ENCODE results near the gene SMARCA5. TPM values are rescaled to one million over a fixed set of nuclear protein-coding genes. Genes with fewer than 3 reads are reported as not detected.

Gene SMARCA5
- total RNA-seq, 1 experiment from 2014 or later: 37.4 TPM

- CTCF ChIA-PET: no interaction called here
- Mint-ChIP-seq H3K27me3 (ENCODE audit: unreplicated experiment) (peaks cover 7% of the 10 kb centered on the region), H3K27ac (ENCODE audit: unreplicated experiment) (no peak overlapping the region), H3K9me3 (ENCODE audit: low read depth, unreplicated experiment) (peaks cover 4% of the 10 kb centered on the region), H3K4me1 (ENCODE audit: low read depth, unreplicated experiment) (no peaks in the 10 kb centered on the region), H3K36me3 (ENCODE audit: insufficient read depth, unreplicated experiment) (no peaks in the 10 kb centered on the region), H3K4me3 (ENCODE audit: low read depth, unreplicated experiment) (no peak overlapping the region)
- intact Hi-C loops (cut with micrococcal nuclease; ENCODE audit: unreplicated experiment): no loop called here
- no peak for TF ChIP-seq CTCF (IDR thresholded peaks at IDR 0.05; ENCODE audit: unreplicated experiment)
- no peak for DNase-seq
- no TSS peak for BruUV-seq (replicated peaks)
These were observed 72.6 kb downstream of the SMARCA5 start for GRCh38 chr4:143586080-143586479.

- CTCF ChIA-PET: no interaction called here
These were observed 74.2 kb downstream of the SMARCA5 start for GRCh38 chr4:143587703-143588102.

GRCh38 chr4:143597276-143597675, 83.8 kb downstream of the SMARCA5 start:
- TF ChIP-seq CTCF (IDR thresholded peaks at IDR 0.05; ENCODE audit: unreplicated experiment): no peak
- H3K4me3 Mint-ChIP-seq (ENCODE audit: low read depth, unreplicated experiment): no peak overlapping the region
- no peak overlapping the region for H3K27ac Mint-ChIP-seq (ENCODE audit: unreplicated experiment)
- no peaks in the 10 kb centered on the region for H3K36me3 Mint-ChIP-seq (ENCODE audit: insufficient read depth, unreplicated experiment)
- H3K4me1 Mint-ChIP-seq (ENCODE audit: low read depth, unreplicated experiment): no peaks in the 10 kb centered on the region
- DNase-seq: no peak
- H3K9me3 Mint-ChIP-seq (ENCODE audit: low read depth, unreplicated experiment): peaks cover 2% of the 10 kb centered on the region
- intact Hi-C loops (cut with micrococcal nuclease; ENCODE audit: unreplicated experiment): no loop called here
- BruUV-seq (replicated peaks): no TSS peak
- CTCF ChIA-PET: no interaction called here
- peaks cover 60% of the 10 kb centered on the region for H3K27me3 Mint-ChIP-seq (ENCODE audit: unreplicated experiment)

More at GRCh38 chr4:143587703-143588102, 74.2 kb downstream of the SMARCA5 start:
- TF ChIP-seq CTCF (IDR thresholded peaks at IDR 0.05; ENCODE audit: unreplicated experiment): no peak
- H3K9me3 Mint-ChIP-seq (ENCODE audit: low read depth, unreplicated experiment): peaks cover 6% of the 10 kb centered on the region
- no peaks in the 10 kb centered on the region for H3K4me1 Mint-ChIP-seq (ENCODE audit: low read depth, unreplicated experiment)
- no peak overlapping the region for H3K27ac Mint-ChIP-seq (ENCODE audit: unreplicated experiment)
- DNase-seq: no peak
- intact Hi-C loops (cut with micrococcal nuclease; ENCODE audit: unreplicated experiment): no loop called here
- no peaks in the 10 kb centered on the region for H3K36me3 Mint-ChIP-seq (ENCODE audit: insufficient read depth, unreplicated experiment)
- H3K27me3 Mint-ChIP-seq (ENCODE audit: unreplicated experiment): peaks cover 22% of the 10 kb centered on the region
- no TSS peak for BruUV-seq (replicated peaks)
- no peak overlapping the region for H3K4me3 Mint-ChIP-seq (ENCODE audit: low read depth, unreplicated experiment)

GRCh38 chr4:143598816-143599215, 85.3 kb downstream of the SMARCA5 start:
- Mint-ChIP-seq H3K27ac (ENCODE audit: unreplicated experiment) (no peak overlapping the region), H3K27me3 (ENCODE audit: unreplicated experiment) (peaks cover 62% of the 10 kb centered on the region), H3K4me3 (ENCODE audit: low read depth, unreplicated experiment) (no peak overlapping the region), H3K36me3 (ENCODE audit: insufficient read depth, unreplicated experiment) (no peaks in the 10 kb centered on the region), H3K9me3 (ENCODE audit: low read depth, unreplicated experiment) (peaks cover 2% of the 10 kb centered on the region), H3K4me1 (ENCODE audit: low read depth, unreplicated experiment) (no peaks in the 10 kb centered on the region)
- TF ChIP-seq CTCF (IDR thresholded peaks at IDR 0.05; ENCODE audit: unreplicated experiment): no peak
- DNase-seq: no peak
- intact Hi-C loops (cut with micrococcal nuclease; ENCODE audit: unreplicated experiment): no loop called here
- CTCF ChIA-PET: no interaction called here
- no TSS peak for BruUV-seq (replicated peaks)
